ENCODE data around the gene MEF2D. TPM values are rescaled to one million over a fixed set of nuclear protein-coding genes. Genes with fewer than 3 reads are reported as not detected.

The MEF2D gene
- total RNA-seq, 1 experiment from 2014 or later = 33.5 TPM

DNA sequence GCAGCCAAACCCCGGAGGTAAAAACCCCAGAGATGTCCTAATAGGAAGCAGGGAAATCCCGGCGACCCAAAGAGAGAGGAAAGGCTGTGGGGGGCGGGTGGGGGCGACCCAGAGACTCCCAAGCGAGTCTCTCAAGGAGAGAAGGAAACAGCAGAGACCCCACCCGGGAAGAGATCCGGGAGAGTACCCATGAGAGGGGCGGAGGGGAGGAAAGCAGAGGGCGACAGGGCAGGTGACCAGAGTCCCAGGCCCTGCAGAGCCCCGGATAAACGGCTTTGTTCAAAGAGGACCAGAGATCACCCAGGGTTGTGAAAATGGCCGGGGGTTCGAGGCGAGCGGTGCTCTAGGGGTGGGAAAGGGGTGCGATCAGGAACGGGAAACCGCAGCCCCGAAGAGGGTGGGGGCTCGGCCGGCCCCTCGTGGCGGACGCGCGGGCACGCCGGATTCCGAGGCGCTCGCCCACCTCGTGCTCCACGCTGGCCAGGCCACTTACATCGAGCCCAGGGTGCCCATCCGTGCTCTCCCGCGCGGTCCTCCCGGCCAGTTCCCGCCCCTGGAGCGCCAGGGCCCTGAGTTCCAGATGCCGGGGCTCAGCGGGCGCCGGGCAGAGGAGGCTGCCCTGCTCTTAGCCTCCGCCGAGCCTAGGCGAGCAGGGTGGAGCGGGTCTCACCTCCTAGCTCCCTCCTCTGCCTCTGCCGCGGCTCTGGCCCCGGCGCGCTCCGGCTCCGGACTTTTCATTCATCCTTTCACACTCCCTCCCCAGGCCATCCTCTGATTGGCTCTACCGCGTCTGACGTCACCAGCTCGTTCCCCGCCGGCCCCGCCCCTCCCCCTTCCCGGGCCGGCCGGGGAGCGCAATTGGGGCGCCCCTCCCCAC, 79.3 kb downstream of the MEF2D start:
- no peaks in the 10 kb centered on the region for H3K9me3 ChIP-seq (ENCODE audit: insufficient read depth, low read depth)
- H4K20me1 ChIP-seq (ENCODE audit: insufficient read depth) = no peaks in the 10 kb centered on the region
- POLR2A ChIA-PET (ENCODE audit: unreplicated experiment) = interaction anchor here (0.6 to 0.7 kb wide), 3 partner anchors 202 to 1404 kb away, joined by 4 to 6 read pairs (median 4); partner anchors contain the start of gene SLC25A44
- H3K9me2 ChIP-seq (ENCODE audit: insufficient read depth) = no peaks in the 10 kb centered on the region
- TF ChIP-seq EZH2 (IDR thresholded peaks at IDR 0.05; ENCODE audit: low read depth) = no peak
- TF ChIP-seq, protein P1, sequence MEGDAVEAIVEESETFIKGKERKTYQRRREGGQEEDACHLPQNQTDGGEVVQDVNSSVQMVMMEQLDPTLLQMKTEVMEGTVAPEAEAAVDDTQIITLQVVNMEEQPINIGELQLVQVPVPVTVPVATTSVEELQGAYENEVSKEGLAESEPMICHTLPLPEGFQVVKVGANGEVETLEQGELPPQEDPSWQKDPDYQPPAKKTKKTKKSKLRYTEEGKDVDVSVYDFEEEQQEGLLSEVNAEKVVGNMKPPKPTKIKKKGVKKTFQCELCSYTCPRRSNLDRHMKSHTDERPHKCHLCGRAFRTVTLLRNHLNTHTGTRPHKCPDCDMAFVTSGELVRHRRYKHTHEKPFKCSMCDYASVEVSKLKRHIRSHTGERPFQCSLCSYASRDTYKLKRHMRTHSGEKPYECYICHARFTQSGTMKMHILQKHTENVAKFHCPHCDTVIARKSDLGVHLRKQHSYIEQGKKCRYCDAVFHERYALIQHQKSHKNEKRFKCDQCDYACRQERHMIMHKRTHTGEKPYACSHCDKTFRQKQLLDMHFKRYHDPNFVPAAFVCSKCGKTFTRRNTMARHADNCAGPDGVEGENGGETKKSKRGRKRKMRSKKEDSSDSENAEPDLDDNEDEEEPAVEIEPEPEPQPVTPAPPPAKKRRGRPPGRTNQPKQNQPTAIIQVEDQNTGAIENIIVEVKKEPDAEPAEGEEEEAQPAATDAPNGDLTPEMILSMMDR (conservative IDR thresholded peaks at IDR 0.05) = no peak
- peak overlapping the region; percentile 4; the same call in 1 of the 2 replicates for H3K27ac ChIP-seq
- H3K4me2 ChIP-seq = peak overlapping the region; percentile 80
- CTCF ChIA-PET = interaction anchor here (0.6 to 0.7 kb wide), 2 partner anchors 28 to 297 kb away, joined by 3 read pairs; no protein-coding TSS in a partner anchor
- peaks cover 9% of the 10 kb centered on the region; the same call in 1 of the 2 replicates for H3F3A ChIP-seq (ENCODE audit: insufficient read depth, low read depth)
- H2AFZ ChIP-seq = peak overlapping the region; percentile 86
- peaks cover 8% of the 10 kb centered on the region for H3K36me3 ChIP-seq (ENCODE audit: low read depth)
- H3K79me2 ChIP-seq (ENCODE audit: low read depth) = peaks cover 35% of the 10 kb centered on the region
- DNase-seq = peak; percentile 76 to 89
- no peaks in the 10 kb centered on the region for H3K27me3 ChIP-seq (ENCODE audit: insufficient read depth, low read depth)
- peak overlapping the region; percentile 84 for H3K4me3 ChIP-seq
- intact Hi-C loops (cut with micrococcal nuclease; ENCODE audit: unreplicated experiment) = no loop called here
- BruUV-seq (replicated peaks) = no TSS peak
- peaks cover 31% of the 10 kb centered on the region for H3K4me1 ChIP-seq (replicated peaks; ENCODE audit: insufficient read depth)

DNA sequence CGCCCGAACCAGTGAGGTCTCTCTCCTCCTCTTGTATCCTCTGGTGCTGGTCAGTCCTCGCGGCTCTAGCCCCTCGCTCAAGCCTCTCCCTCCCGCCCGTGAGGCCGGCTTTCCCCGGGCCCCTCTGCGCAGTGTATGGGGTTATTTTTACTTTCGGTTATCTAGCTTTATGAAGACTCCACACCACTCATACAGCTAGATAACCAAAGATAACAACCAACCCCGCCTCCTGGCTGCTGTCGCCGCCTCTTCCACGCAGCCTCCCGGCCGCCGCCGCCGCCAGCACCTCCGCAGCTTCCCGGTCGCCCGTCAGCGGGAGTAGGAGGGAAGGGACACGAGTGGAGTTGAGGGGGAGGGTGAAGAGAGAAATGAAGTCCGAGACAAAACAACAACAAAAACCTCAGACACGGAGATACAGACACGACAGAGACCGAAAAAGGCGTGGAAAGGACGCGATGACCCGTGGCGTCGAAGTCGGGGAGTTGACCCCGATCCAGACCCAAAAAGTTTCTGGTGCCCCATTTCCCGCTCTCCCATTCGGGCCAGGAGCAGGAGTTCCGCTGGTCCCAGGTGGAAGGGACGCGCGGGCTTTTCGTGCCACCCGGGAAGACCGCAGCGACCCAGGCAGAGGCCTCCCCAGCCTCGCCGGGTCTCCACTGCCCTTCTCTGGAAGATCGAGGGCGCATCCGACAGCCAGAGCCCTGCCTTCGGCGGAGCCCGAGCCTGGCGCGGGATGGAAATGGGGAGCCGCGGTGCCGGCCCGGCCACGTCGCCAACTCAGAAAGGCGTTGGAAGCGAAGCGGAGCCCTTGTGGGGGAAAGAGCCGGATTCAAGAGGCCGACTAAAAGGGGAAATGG, 80.1 kb downstream of the MEF2D start:
- Histone ChIP-seq H3F3A (ENCODE audit: insufficient read depth, low read depth) (peaks cover 9% of the 10 kb centered on the region; the same call in 1 of the 2 replicates), H3K4me3 (peak overlapping the region; percentile 84), H3K4me1 (replicated peaks; ENCODE audit: insufficient read depth) (peaks cover 31% of the 10 kb centered on the region), H3K79me2 (ENCODE audit: low read depth) (peaks cover 35% of the 10 kb centered on the region), H3K9me2 (ENCODE audit: insufficient read depth) (no peaks in the 10 kb centered on the region), H2AFZ (peak overlapping the region; percentile 86), H3K4me2 (peak overlapping the region; percentile 80), H3K27ac (peak overlapping the region; percentile 4; the same call in 1 of the 2 replicates), H3K9me3 (ENCODE audit: insufficient read depth, low read depth) (no peaks in the 10 kb centered on the region), H3K36me3 (ENCODE audit: low read depth) (peaks cover 9% of the 10 kb centered on the region), H3K27me3 (ENCODE audit: insufficient read depth, low read depth) (no peaks in the 10 kb centered on the region), H4K20me1 (ENCODE audit: insufficient read depth) (no peaks in the 10 kb centered on the region)
- TSS peak; percentile 51 for BruUV-seq (replicated peaks)
- DNase-seq = peak in 1 of 2 experiments; percentile 23
- intact Hi-C loops (cut with micrococcal nuclease; ENCODE audit: unreplicated experiment) = no loop called here
- no peak for TF ChIP-seq EZH2 (IDR thresholded peaks at IDR 0.05; ENCODE audit: low read depth)
- TF ChIP-seq, protein P1 (conservative IDR thresholded peaks at IDR 0.05) = no peak; the same call in 1 of the 2 replicates
- POLR2A ChIA-PET (ENCODE audit: unreplicated experiment) = no interaction called here
- CTCF ChIA-PET = interaction anchor here (1.2 kb wide), 1 partner anchor 25 kb away, joined by 4 read pairs; no protein-coding TSS in a partner anchor

DNA sequence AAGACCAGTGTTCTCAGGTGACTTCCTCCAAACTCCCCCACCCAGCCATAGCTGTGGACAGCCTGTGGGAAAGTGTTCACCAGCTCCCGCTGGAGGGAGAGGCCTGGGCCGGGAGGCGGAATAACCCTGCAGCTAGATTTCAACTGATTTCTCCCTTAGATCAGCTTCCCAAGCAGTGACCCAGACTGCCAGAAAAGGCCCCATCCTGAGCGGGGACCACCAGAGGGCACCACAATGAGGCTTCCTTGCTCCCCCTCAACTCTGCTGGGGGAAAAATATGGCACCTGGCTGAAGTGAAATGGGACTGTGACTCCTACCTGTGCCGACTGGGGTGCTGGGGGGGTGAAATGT, 80.7 kb downstream of the MEF2D start:
- peaks cover 35% of the 10 kb centered on the region for H3K79me2 ChIP-seq (ENCODE audit: low read depth)
- H3F3A ChIP-seq (ENCODE audit: insufficient read depth, low read depth) = peaks cover 9% of the 10 kb centered on the region; the same call in 1 of the 2 replicates
- no peaks in the 10 kb centered on the region for H3K9me2 ChIP-seq (ENCODE audit: insufficient read depth)
- DNase-seq = peak in 1 of 2 experiments; percentile 25
- peak overlapping the region; percentile 86 for H2AFZ ChIP-seq
- H3K4me2 ChIP-seq = peak overlapping the region; percentile 80
- peak overlapping the region; percentile 84 for H3K4me3 ChIP-seq
- no peak for TF ChIP-seq EZH2 (IDR thresholded peaks at IDR 0.05; ENCODE audit: low read depth)
- TF ChIP-seq, protein P1 (conservative IDR thresholded peaks at IDR 0.05) = peak; percentile 54; the same call in 1 of the 2 replicates
- intact Hi-C loops (cut with micrococcal nuclease; ENCODE audit: unreplicated experiment) = no loop called here
- BruUV-seq (replicated peaks) = no TSS peak
- H3K36me3 ChIP-seq (ENCODE audit: low read depth) = peaks cover 13% of the 10 kb centered on the region
- H3K9me3 ChIP-seq (ENCODE audit: insufficient read depth, low read depth) = no peaks in the 10 kb centered on the region
- no peaks in the 10 kb centered on the region for H4K20me1 ChIP-seq (ENCODE audit: insufficient read depth)
- H3K27me3 ChIP-seq (ENCODE audit: insufficient read depth, low read depth) = no peaks in the 10 kb centered on the region
- CTCF ChIA-PET = interaction anchor here (0.6 to 1.2 kb wide), 2 partner anchors 26 to 79 kb away, joined by 4 to 6 read pairs; no protein-coding TSS in a partner anchor
- H3K27ac ChIP-seq = peak overlapping the region; percentile 2; the same call in 1 of the 2 replicates
- POLR2A ChIA-PET (ENCODE audit: unreplicated experiment) = interaction anchor here (0.6 kb wide), 1 partner anchor 24 kb away, joined by 4 read pairs; no protein-coding TSS in a partner anchor
- peaks cover 31% of the 10 kb centered on the region for H3K4me1 ChIP-seq (replicated peaks; ENCODE audit: insufficient read depth)
